DND-41 (cell line): ENCODE data around the gene C6orf62.

Source experiments
- ATAC-seq: fragments of 200-7000 bp; cut with Tn5 transposase; 3 replicates; pipeline ENCODE4 v1.9.1; 2021; ENCODE audit warnings: low read depth; ENCODE audit not compliant: insufficient read depth
- DNase-seq: peaks from one replicate; pipeline ENCODE4 v3.0.0-alpha.2; 2020
- H2AFZ ChIP-seq: 2 replicates; pipeline ENCODE4 v1.6.0; 2012; ENCODE audit warnings: low read depth, low read length
- H3K27ac ChIP-seq: 2 replicates; pipeline ENCODE4 v1.5.1; 2012; ENCODE audit warnings: low read length, inconsistent platforms
- H3K27me3 ChIP-seq: fragments of 200-600 bp; sonication (generic); 2 replicates; pipeline ENCODE4 v1.6.0; 2012; ENCODE audit warnings: low read length, mild to moderate bottlenecking, inconsistent platforms; ENCODE audit not compliant: insufficient read depth, poor library complexity
- H3K36me3 ChIP-seq: 2 replicates; pipeline ENCODE4 v1.5.1; 2012; ENCODE audit warnings: low read length, inconsistent platforms; ENCODE audit not compliant: insufficient read depth
- H3K4me1 ChIP-seq: 2 replicates; pipeline ENCODE4 v1.5.1; 2012; ENCODE audit warnings: mild to moderate bottlenecking, low read length; ENCODE audit not compliant: insufficient read depth
- H3K4me2 ChIP-seq: 2 replicates; pipeline ENCODE4 v1.6.0; 2012; ENCODE audit warnings: mild to moderate bottlenecking, moderate library complexity, low read length, inconsistent platforms; ENCODE audit not compliant: insufficient read depth
- H3K4me3 ChIP-seq, 2 experiments: fragments of 200-600 bp in 1 of 2; shearing (Covaris generic) in 1 of 2; 2 replicates each; pipeline ENCODE4 v1.5.1; 2012 to 2016; ENCODE audit warnings: inconsistent platforms in 2 of 2, low read length in 2 of 2, mild to moderate bottlenecking in 2 of 2, low read depth in 1 of 2, moderate library complexity in 1 of 2
- H3K79me2 ChIP-seq: 2 replicates; pipeline ENCODE4 v1.6.0; 2012; ENCODE audit warnings: low read length, inconsistent platforms; ENCODE audit not compliant: insufficient read depth
- H3K9ac ChIP-seq: 2 replicates; pipeline ENCODE4 v1.6.0; 2012; ENCODE audit warnings: low read depth, mild to moderate bottlenecking, inconsistent platforms, low read length, moderate library complexity
- H3K9me3 ChIP-seq: 2 replicates; pipeline ENCODE4 v1.5.1; 2012; ENCODE audit warnings: low read length, moderate library complexity, mild to moderate bottlenecking, inconsistent platforms; ENCODE audit not compliant: insufficient read depth, severe bottlenecking
- H4K20me1 ChIP-seq: 2 replicates; pipeline ENCODE4 v1.6.0; 2012; ENCODE audit warnings: low read length; ENCODE audit not compliant: insufficient read depth
- EZH2 ChIP-seq: IDR thresholded peaks from 3 replicates; pipeline ENCODE4 v1.6.1; 2012; ENCODE audit warnings: borderline replicate concordance, low read depth, mild to moderate bottlenecking, moderate library complexity, low read length, inconsistent platforms; ENCODE audit not compliant: severe bottlenecking
- TF ChIP-seq, protein P1 (sequence below): IDR thresholded peaks from 2 replicates; pipeline ENCODE4 v1.5.1; 2012; ENCODE audit warnings: borderline replicate concordance, low read length, moderate library complexity, mild to moderate bottlenecking; ENCODE audit not compliant: poor library complexity, severe bottlenecking; ENCODE audit errors: extremely low read depth

Gene C6orf62

DNA sequence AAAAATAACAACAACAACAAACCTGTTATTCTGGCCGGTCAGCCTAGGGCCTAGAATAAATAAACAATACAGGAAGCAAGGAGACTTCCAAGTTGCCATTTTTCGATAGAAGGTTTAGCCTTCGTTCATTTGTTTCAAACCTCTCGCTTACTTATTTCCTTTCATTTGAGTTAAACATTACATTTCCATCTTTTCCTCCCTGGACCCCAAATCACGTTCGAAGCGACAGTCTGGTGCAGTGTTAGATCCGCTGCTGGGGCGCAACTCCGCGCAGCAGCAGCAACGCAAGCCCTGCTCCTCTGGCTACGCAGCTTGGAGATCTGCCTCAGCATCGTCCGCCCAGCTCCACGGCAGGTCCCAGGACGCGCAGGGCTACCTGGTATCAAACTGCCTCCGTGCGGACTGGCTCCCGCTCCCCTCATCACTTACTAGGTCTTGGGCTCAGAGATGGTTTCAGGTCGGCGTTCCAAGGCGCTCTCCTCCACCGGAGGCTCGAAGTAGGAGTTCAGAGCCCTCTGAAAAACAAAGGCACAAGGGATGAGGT is 52.8 kb downstream of the C6orf62 start:
- Histone ChIP-seq H3K9ac (peak overlapping the region; percentile 82), H3K27ac (peak overlapping the region; percentile 82), H3K79me2 (peaks cover 56% of the 10 kb centered on the region), H3K4me1 (peaks cover 35% of the 10 kb centered on the region), H3K4me2 (peak overlapping the region; percentile 66), H4K20me1 (no peaks in the 10 kb centered on the region), H3K9me3 (peaks cover 14% of the 10 kb centered on the region), H3K27me3 (no peaks in the 10 kb centered on the region), H3K36me3 (peaks cover 39% of the 10 kb centered on the region), H3K4me3 (peak overlapping the region; percentile 76), H2AFZ (peak overlapping the region; percentile 90)
- ATAC-seq (peak; percentile 42), DNase-seq (no peak)
- TF ChIP-seq EZH2, result no peak
- TF ChIP-seq, protein P1, sequence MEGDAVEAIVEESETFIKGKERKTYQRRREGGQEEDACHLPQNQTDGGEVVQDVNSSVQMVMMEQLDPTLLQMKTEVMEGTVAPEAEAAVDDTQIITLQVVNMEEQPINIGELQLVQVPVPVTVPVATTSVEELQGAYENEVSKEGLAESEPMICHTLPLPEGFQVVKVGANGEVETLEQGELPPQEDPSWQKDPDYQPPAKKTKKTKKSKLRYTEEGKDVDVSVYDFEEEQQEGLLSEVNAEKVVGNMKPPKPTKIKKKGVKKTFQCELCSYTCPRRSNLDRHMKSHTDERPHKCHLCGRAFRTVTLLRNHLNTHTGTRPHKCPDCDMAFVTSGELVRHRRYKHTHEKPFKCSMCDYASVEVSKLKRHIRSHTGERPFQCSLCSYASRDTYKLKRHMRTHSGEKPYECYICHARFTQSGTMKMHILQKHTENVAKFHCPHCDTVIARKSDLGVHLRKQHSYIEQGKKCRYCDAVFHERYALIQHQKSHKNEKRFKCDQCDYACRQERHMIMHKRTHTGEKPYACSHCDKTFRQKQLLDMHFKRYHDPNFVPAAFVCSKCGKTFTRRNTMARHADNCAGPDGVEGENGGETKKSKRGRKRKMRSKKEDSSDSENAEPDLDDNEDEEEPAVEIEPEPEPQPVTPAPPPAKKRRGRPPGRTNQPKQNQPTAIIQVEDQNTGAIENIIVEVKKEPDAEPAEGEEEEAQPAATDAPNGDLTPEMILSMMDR, result no peak

DNA sequence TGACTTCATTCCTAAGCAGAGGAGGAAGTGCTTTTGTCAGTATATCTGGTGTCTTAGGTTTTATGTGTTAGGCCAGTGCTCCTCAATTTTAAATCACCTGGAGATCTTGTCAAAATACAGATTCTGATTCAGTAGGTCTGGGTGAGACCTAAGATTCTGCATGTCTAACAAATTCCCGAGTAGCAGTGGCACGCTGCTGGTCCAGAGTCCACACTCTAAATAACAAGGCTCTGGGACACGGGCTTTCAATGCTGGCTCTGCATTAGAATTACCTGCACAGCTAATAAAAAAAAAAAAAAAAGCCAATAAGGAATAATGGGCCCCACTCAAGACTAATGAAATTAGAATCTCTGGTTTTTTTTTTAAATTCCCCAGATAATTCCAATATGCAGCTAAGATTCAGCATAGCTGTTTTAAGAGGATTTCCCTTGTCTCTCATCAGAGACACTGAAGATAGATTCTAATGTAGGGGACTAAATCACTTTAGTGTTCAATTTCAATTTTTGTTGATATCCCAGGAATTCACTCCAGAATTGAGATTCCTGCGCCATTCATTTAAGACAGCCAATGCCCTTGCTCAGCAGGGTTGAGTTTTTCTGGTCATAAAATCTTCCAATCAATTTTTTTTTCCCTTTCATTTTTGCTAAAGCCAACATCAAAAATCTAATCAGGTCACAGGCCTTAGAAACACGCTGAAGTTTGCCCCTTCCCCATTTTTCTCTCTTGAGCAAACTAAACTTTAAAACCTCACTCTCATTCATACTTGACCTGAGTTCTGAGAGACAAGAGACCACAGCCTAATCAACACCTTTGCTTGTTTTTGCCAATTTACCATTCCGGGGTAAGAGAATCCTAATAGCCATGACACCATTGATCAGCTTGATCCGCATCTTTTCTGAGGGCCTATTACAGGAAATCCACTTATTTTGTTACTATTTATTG is 54.6 kb downstream of the C6orf62 start:
- H3K27ac ChIP-seq, result peak overlapping the region; percentile 19; the same call in 1 of the 2 replicates
- H3K4me3 ChIP-seq, result peak overlapping the region in 1 of 2 experiments; percentile 76; a peak in 2 of 4 replicates
- peak overlapping the region; percentile 66 for H3K4me2 ChIP-seq
- ATAC-seq, result no peak
- DNase-seq, result no peak
- H3K9me3 ChIP-seq, result no peaks in the 10 kb centered on the region
- H3K36me3 ChIP-seq, result peaks cover 51% of the 10 kb centered on the region
- H2AFZ ChIP-seq, result no peak overlapping the region
- H3K27me3 ChIP-seq, result no peaks in the 10 kb centered on the region
- H3K9ac ChIP-seq, result no peak overlapping the region
- no peaks in the 10 kb centered on the region for H4K20me1 ChIP-seq
- H3K4me1 ChIP-seq, result peaks cover 35% of the 10 kb centered on the region
- TF ChIP-seq, protein P1, result no peak
- TF ChIP-seq EZH2, result no peak
- peaks cover 68% of the 10 kb centered on the region for H3K79me2 ChIP-seq

DNA sequence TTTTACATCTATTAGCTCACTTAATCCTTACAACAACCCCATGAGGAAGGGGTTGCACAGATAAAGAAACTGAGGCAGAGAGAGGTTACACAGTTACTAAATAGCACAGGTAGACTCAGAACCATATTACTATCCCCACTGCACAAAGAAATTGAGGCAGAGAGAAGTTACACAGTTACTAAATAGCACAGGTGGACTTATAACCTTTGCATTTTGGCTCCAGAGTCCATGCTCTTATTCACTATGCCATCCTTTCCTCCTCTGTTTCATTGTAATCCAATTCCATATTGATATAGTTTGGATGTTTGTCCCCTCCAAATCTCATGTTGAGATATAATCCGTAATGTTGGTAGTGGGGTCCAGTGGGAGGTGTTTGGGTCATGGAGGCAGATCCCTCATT is 55.8 kb downstream of the C6orf62 start:
- Histone ChIP-seq H3K36me3 (peaks cover 58% of the 10 kb centered on the region), H3K4me1 (peaks cover 26% of the 10 kb centered on the region), H4K20me1 (peaks cover 2% of the 10 kb centered on the region; the same call in 1 of the 2 replicates), H3K4me3 (no peak overlapping the region), H3K9ac (no peak overlapping the region), H3K9me3 (no peaks in the 10 kb centered on the region), H3K27ac (no peak overlapping the region), H3K79me2 (peaks cover 76% of the 10 kb centered on the region), H3K27me3 (no peaks in the 10 kb centered on the region), H3K4me2 (peak overlapping the region; percentile 12; the same call in 1 of the 2 replicates), H2AFZ (no peak overlapping the region)
- no peak for TF ChIP-seq EZH2
- TF ChIP-seq, protein P1, result no peak
- ATAC-seq (no peak), DNase-seq (no peak)
